HAP-1 (cell line): ENCODE measurements around the gene VPS4A.

Source experiments
- DNase-seq, 2 experiments: peaks; one replicate each; pipeline ENCODE4 v3.0.0-alpha.2; 2016 to 2020; ENCODE audit warnings: low spot score in 2 of 2
- H3K27me3 ChIP-seq: fragments of 250-450 bp; sonication (Bioruptor Pico); 2 replicates; pipeline ENCODE4 v1.5.1; 2020; ENCODE audit warnings: low read depth, mild to moderate bottlenecking, moderate library complexity
- H3K36me3 ChIP-seq: fragments of 250-450 bp; sonication (Bioruptor Pico); replicated peaks from 2 replicates; pipeline ENCODE4 v1.5.1; 2020; ENCODE audit warnings: mild to moderate bottlenecking
- H3K4me1 ChIP-seq: fragments of 250-450 bp; sonication (Bioruptor Pico); 2 replicates; pipeline ENCODE4 v1.5.1; 2020; ENCODE audit warnings: mild to moderate bottlenecking
- H3K4me3 ChIP-seq: fragments of 250-450 bp; sonication (Bioruptor Pico); 2 replicates; pipeline ENCODE4 v1.5.1; 2020; ENCODE audit warnings: mild to moderate bottlenecking, moderate library complexity
- H3K9me3 ChIP-seq: fragments of 250-450 bp; sonication (Bioruptor Pico); 2 replicates; pipeline ENCODE4 v1.5.1; 2020; ENCODE audit warnings: mild to moderate bottlenecking, moderate library complexity
- in situ Hi-C: fragments of 300-500 bp; cut with MboI; formaldehyde crosslinking; loops from 3 replicates; pipeline ENCODE4 v1.14.3; 2020; ENCODE audit warnings: low sequenced_read_pairs, inconsistent platforms, mixed read lengths

Gene VPS4A

GRCh38 chr16:69373019-69373418, 61.9 kb downstream of the VPS4A start:
- in situ Hi-C loops: no loop called here

More at GRCh38 chr16:69373019-69373418, 61.9 kb downstream of the VPS4A start:
- H3K36me3 ChIP-seq: peaks cover 60% of the 10 kb centered on the region
- no peaks in the 10 kb centered on the region for H3K4me1 ChIP-seq
- no peaks in the 10 kb centered on the region for H3K27me3 ChIP-seq
- H3K9me3 ChIP-seq: no peaks in the 10 kb centered on the region
- DNase-seq: no peak
- no peak overlapping the region for H3K4me3 ChIP-seq
